Measurements from ENCODE around the gene DPP4. TPM values are rescaled to one million over a fixed set of nuclear protein-coding genes. Genes with fewer than 3 reads are reported as not detected.

Gene DPP4
- total RNA-seq, 4 donors from 2014 or later = 1.6 to 6.7 (median 3.2) TPM

- Histone ChIP-seq H3K4me1 (peaks cover 0 to 28% (median 0%) of the 10 kb centered on the region in 3 donors), H3K27me3 (peaks cover 19% of the 10 kb centered on the region), H3K4me3 (peak overlapping the region; percentile 34 to 58), H3K27ac (peak overlapping the region in 1 of 4 donors; percentile 41), H3K36me3 (no peaks in the 10 kb centered on the region), H3K9me3 (peaks cover 0 to 2% (median 0%) of the 10 kb centered on the region in 3 donors)
- 46 to 55% methylated on average over 7 to 10 of the region's 37 CpGs for WGBS, 2 donors (ENCODE audit: low coverage in 1 of 2)
- ATAC-seq = peak; percentile 7
- TF ChIP-seq POLR2AphosphoS5 (IDR thresholded peaks at IDR 0.05) = no peak
- no peak for TF ChIP-seq POLR2A (IDR thresholded peaks at IDR 0.05)
- TF ChIP-seq CTCF (IDR thresholded peaks at IDR 0.05) = no peak
- no peak for TF ChIP-seq EP300 (IDR thresholded peaks at IDR 0.05)
Observed at GRCh38 chr2:162072976-162073887, 783 bp downstream of the DPP4 start.

- Histone ChIP-seq H3K27me3 (peaks cover 19% of the 10 kb centered on the region), H3K9me3 (no peaks in the 10 kb centered on the region), H3K27ac (no peak overlapping the region), H3K4me3 (no peak overlapping the region), H3K4me1 (peaks cover 0 to 28% (median 0%) of the 10 kb centered on the region in 3 donors), H3K36me3 (no peaks in the 10 kb centered on the region)
- no peak for ATAC-seq
- TF ChIP-seq EP300 (IDR thresholded peaks at IDR 0.05) = no peak
- no peak for TF ChIP-seq POLR2AphosphoS5 (IDR thresholded peaks at IDR 0.05)
- no peak for TF ChIP-seq POLR2A (IDR thresholded peaks at IDR 0.05)
- TF ChIP-seq CTCF (IDR thresholded peaks at IDR 0.05) = no peak
Observed at GRCh38 chr2:162072181-162072702, 1.8 kb downstream of the DPP4 start.

- TF ChIP-seq POLR2AphosphoS5 (IDR thresholded peaks at IDR 0.05) (no peak), CTCF (IDR thresholded peaks at IDR 0.05) (no peak), POLR2A (IDR thresholded peaks at IDR 0.05) (no peak), EP300 (IDR thresholded peaks at IDR 0.05) (no peak)
- 87 to 100% methylated on average over 1 to 2 of the region's 2 CpGs for WGBS, 2 donors (ENCODE audit: low coverage in 1 of 2)
- ATAC-seq = no peak
- no peaks in the 10 kb centered on the region for H3K9me3 ChIP-seq
- peaks cover 17% of the 10 kb centered on the region for H3K27me3 ChIP-seq
- H3K4me3 ChIP-seq = no peak overlapping the region
- no peaks in the 10 kb centered on the region for H3K36me3 ChIP-seq
- H3K4me1 ChIP-seq = peaks cover 0 to 28% (median 0%) of the 10 kb centered on the region in 3 donors
- H3K27ac ChIP-seq = no peak overlapping the region
Observed at GRCh38 chr2:162071001-162071400, 3.0 kb downstream of the DPP4 start.

DNA sequence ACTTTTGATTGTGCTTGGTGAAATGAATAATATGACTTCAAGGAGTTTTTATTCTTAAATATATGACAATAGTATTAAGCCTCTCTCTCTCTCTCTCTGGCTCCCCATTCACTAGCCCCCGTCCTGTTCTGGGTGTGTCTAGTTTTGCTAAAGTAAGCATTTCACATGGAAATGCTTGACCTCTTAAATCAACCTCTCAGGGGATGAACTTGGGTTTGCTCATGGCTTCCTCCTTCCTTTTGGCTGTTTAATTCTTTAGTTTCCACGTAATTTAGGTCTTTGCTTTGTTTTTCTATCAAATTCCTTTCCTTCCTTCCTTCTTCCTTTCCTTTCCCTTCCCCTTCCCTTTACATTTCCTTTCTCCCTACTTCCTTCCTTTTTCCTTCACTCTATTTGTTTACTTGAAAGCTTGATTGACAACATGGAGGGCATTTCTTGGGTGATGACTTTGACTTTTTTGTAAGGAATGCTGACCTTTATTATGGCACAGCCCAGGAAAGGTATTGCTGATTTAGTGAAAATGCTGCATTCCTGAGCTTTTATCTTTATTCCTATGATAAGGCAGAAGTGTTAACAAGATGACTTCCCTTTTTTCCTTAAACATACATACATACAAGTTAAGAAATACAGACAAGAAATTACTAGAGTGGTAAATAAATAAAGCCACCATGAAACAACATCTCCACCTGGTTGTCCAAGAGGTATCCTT is 3.6 kb downstream of the DPP4 start:
- no peak overlapping the region for H3K27ac ChIP-seq
- TF ChIP-seq POLR2AphosphoS5 (IDR thresholded peaks at IDR 0.05) (no peak), POLR2A (IDR thresholded peaks at IDR 0.05) (no peak), CTCF (IDR thresholded peaks at IDR 0.05) (no peak), EP300 (IDR thresholded peaks at IDR 0.05) (no peak)
- H3K4me3 ChIP-seq = no peak overlapping the region
- no peaks in the 10 kb centered on the region for H3K36me3 ChIP-seq
- peaks cover 0 to 28% (median 0%) of the 10 kb centered on the region in 3 donors for H3K4me1 ChIP-seq
- WGBS, 2 donors (ENCODE audit: low coverage in 1 of 2) = 33 to 34% methylated on average over 2 of the region's 2 CpGs
- ATAC-seq = no peak
- peaks cover 13% of the 10 kb centered on the region for H3K27me3 ChIP-seq
- H3K9me3 ChIP-seq = no peaks in the 10 kb centered on the region
